Osteocyte (in vitro differentiated cells): ENCODE data around the gene SH3RF3. TPM values are rescaled to one million over a fixed set of nuclear protein-coding genes. Genes with fewer than 3 reads are reported as not detected.

Experiments used
- DNase-seq: peaks from one replicate; pipeline ENCODE4 v3.0.0; 2021; ENCODE audit warnings: mixed read lengths; ENCODE audit not compliant: unreplicated experiment; ENCODE audit errors: extremely low spot score
- H3K27ac Mint-ChIP-seq: one replicate; pipeline ENCODE4 v1.8.0; 2021; ENCODE audit warnings: mild to moderate bottlenecking, mixed read lengths; ENCODE audit not compliant: unreplicated experiment
- H3K27me3 Mint-ChIP-seq: one replicate; pipeline ENCODE4 v1.8.0; 2021; ENCODE audit warnings: mixed read lengths; ENCODE audit not compliant: unreplicated experiment
- H3K36me3 Mint-ChIP-seq: one replicate; pipeline ENCODE4 v1.8.0; 2021; ENCODE audit warnings: mixed read lengths; ENCODE audit not compliant: unreplicated experiment
- H3K4me1 Mint-ChIP-seq: one replicate; pipeline ENCODE4 v1.8.0; 2021; ENCODE audit warnings: mixed read lengths; ENCODE audit not compliant: unreplicated experiment
- H3K4me3 Mint-ChIP-seq: one replicate; pipeline ENCODE4 v1.8.0; 2021; ENCODE audit warnings: mild to moderate bottlenecking, moderate library complexity, mixed read lengths; ENCODE audit not compliant: unreplicated experiment
- H3K9me3 Mint-ChIP-seq: one replicate; pipeline ENCODE4 v1.8.0; 2021; ENCODE audit warnings: mixed read lengths; ENCODE audit not compliant: unreplicated experiment
- total RNA-seq: library from RNA; stranded (reverse); gene quantifications from 2 replicates; pipeline ENCODE4 v1.2.1, GENCODE V29; 2021
- TF ChIP-seq, protein P1 (sequence below): fragments of 200-600 bp; sonication (generic); IDR thresholded peaks from 2 replicates; pipeline ENCODE4 v1.5.0; 2021; ENCODE audit warnings: antibody characterized with exemption, mild to moderate bottlenecking, moderate library complexity

SH3RF3 gene
- total RNA-seq, 1 donor from 2014 or later, result 79.4 TPM

DNA sequence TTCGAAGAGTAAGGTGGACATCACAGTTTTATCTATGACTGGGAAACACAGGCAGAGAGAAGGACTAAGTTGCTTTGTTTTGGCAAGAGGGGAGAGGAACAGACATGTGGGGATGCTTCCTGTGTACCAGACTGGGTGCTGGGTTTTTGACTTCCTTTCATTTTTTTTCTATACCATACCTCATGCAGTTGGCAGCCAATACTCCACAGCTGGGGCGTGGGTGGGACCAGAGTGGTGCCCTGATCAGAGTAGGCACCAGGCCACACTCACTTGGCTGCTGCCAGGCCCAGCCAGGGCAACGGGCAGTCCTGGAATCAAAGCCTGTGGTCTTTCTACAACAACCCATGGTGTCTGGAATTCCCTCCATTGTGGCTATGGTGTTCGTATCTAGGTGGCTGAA, 45.2 kb downstream of the SH3RF3 start:
- TF ChIP-seq, protein P1, sequence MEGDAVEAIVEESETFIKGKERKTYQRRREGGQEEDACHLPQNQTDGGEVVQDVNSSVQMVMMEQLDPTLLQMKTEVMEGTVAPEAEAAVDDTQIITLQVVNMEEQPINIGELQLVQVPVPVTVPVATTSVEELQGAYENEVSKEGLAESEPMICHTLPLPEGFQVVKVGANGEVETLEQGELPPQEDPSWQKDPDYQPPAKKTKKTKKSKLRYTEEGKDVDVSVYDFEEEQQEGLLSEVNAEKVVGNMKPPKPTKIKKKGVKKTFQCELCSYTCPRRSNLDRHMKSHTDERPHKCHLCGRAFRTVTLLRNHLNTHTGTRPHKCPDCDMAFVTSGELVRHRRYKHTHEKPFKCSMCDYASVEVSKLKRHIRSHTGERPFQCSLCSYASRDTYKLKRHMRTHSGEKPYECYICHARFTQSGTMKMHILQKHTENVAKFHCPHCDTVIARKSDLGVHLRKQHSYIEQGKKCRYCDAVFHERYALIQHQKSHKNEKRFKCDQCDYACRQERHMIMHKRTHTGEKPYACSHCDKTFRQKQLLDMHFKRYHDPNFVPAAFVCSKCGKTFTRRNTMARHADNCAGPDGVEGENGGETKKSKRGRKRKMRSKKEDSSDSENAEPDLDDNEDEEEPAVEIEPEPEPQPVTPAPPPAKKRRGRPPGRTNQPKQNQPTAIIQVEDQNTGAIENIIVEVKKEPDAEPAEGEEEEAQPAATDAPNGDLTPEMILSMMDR, result no peak
- Mint-ChIP-seq H3K4me3 (peak overlapping the region; percentile 64), H3K9me3 (no peaks in the 10 kb centered on the region), H3K27me3 (no peaks in the 10 kb centered on the region), H3K27ac (peak overlapping the region; percentile 99), H3K36me3 (peaks cover 6% of the 10 kb centered on the region), H3K4me1 (peaks cover 93% of the 10 kb centered on the region)
- no peak for DNase-seq

DNA sequence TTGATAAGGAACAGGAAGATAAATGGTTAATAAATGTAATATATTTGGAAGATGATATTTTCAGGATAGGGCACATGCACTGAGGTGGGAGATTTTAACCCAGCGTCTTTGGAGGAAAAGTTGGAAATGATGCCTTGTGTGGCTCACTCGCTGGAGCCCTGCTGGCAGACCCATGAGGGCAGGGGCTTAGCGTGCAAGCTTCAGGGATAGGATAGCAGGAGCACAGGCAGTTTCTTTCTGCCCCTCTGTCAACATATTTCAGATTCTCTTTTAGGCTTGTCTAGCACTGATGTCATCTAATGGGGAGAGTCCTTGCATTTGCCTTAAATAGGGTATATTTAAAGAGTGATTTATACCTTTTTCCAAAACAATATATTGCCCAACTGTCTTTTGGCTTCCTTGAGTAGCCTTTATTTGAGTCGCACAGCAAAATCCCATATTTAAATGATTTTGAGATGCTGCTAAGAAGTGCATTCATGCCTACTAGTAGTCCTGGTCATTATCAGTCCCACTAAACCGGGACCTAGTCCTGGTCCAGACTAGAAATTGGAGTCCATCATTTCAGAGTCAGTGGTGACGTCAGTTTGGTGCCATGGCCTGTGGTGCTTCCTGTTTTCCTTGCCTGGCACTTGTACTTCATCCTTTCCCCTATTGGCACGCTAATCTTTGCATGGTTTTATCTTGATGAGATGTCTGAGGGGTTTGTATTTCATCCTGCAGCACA, 45.8 kb downstream of the SH3RF3 start:
- DNase-seq, result no peak
- H3K27me3 Mint-ChIP-seq, result no peaks in the 10 kb centered on the region
- peaks cover 12% of the 10 kb centered on the region for H3K36me3 Mint-ChIP-seq
- peak overlapping the region; percentile 99 for H3K27ac Mint-ChIP-seq
- TF ChIP-seq, protein P1, result no peak
- peaks cover 94% of the 10 kb centered on the region for H3K4me1 Mint-ChIP-seq
- H3K4me3 Mint-ChIP-seq, result peak overlapping the region; percentile 36
- H3K9me3 Mint-ChIP-seq, result peaks cover 5% of the 10 kb centered on the region

DNA sequence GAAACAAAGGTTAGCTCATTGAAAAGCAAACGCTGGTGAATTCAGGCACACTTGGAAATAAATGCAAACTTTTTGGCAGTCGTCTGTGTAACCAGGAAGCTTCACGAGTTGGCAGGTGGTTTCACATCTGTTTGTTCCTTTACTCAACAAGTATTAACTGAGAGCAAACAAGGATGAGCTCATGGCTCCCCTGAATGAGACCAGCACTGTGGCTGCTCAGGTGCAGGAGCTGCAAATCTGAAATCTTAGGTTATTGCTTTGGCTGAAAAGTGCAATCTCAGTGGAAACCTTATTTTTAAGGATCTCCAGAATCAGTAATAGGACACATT, 46.3 kb downstream of the SH3RF3 start:
- TF ChIP-seq, protein P1, result no peak
- peaks cover 93% of the 10 kb centered on the region for H3K4me1 Mint-ChIP-seq
- no peaks in the 10 kb centered on the region for H3K27me3 Mint-ChIP-seq
- DNase-seq, result no peak
- peaks cover 15% of the 10 kb centered on the region for H3K36me3 Mint-ChIP-seq
- H3K27ac Mint-ChIP-seq, result peak overlapping the region; percentile 99
- H3K9me3 Mint-ChIP-seq, result peaks cover 6% of the 10 kb centered on the region
- no peak overlapping the region for H3K4me3 Mint-ChIP-seq

DNA sequence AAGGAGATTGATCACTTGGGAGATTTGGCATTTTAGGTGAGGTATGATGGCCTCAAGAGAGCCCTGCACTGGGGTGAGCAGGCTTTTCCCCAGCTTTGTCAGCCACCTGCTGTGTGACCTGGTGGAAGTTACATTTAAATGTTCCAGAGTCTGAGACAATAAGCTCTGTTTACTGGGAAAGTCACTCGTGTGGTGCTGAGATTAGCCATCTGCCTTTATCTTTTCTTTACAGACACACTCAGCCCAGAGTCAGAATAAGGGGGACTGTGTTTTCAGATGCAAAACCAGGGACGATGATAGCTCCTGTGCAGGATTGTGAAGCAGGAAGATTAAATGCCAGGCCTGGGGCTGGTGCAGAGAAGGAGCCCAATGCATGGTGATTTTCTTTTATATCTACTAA, 47.9 kb downstream of the SH3RF3 start:
- no peak for DNase-seq
- Mint-ChIP-seq H3K4me3 (no peak overlapping the region), H3K27ac (peak overlapping the region; percentile 9), H3K27me3 (no peaks in the 10 kb centered on the region), H3K9me3 (peaks cover 6% of the 10 kb centered on the region), H3K36me3 (peaks cover 23% of the 10 kb centered on the region), H3K4me1 (peaks cover 92% of the 10 kb centered on the region)
- TF ChIP-seq, protein P1, result no peak

DNA sequence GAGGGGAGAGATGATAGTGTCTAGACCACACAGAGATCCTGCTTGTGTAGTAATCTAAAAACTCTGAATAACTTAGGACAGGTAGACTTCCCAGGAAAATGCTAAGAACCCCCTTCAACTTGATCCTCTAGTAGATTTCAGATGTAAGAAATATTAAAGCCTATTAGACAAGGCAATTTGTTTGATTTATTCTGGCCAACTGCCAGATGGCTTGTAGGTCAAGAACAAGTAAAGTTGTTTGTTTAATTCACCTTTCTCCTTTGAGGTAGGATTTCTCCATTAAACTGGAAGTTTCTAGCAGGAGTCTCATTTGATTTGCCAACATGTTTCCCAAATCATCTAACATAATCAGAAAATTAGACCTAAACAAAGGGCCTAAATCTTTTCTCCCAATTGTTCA, 48.6 kb downstream of the SH3RF3 start:
- H3K4me1 Mint-ChIP-seq, result peaks cover 85% of the 10 kb centered on the region
- no peaks in the 10 kb centered on the region for H3K27me3 Mint-ChIP-seq
- peak overlapping the region; percentile 9 for H3K27ac Mint-ChIP-seq
- DNase-seq, result no peak
- H3K36me3 Mint-ChIP-seq, result peaks cover 28% of the 10 kb centered on the region
- peaks cover 6% of the 10 kb centered on the region for H3K9me3 Mint-ChIP-seq
- no peak overlapping the region for H3K4me3 Mint-ChIP-seq
- TF ChIP-seq, protein P1, result no peak
